IMR-90 (cell line): Measurements from ENCODE around the gene SEC16B. TPM values are rescaled to one million over a fixed set of nuclear protein-coding genes. Genes with fewer than 3 reads are reported as not detected.

Experiments
- ATAC-seq: fragments of 200-7000 bp; cut with Tn5 transposase; 2 replicates; pipeline ENCODE4 v1.9.1; 2020; ENCODE audit warnings: low read depth, mild to moderate bottlenecking, moderate library complexity
- BruUV-seq: library from RNA; stranded (reverse); fragments of 400-500 nt; replicated peaks from 2 replicates; lab custom pipeline; 2021; lab: Mats Ljungman, UMichigan
- CTCF ChIA-PET: fragments of 300-600 bp; formaldehyde crosslinking; extraction: SDS; loops from one replicate; lab custom pipeline; 2021; ENCODE audit warnings: antibody characterized with exemption; lab: Yijun Ruan, JAX
- POLR2A ChIA-PET: fragments of 300-600 bp; sonication (Branson Sonifier 250); formaldehyde crosslinking; loops from one replicate; lab custom pipeline; 2022; ENCODE audit warnings: antibody characterized with exemption; ENCODE audit not compliant: unreplicated experiment; lab: Charles Lee
- DNase-seq: peaks from one replicate; pipeline ENCODE4 v3.0.0; 2013
- H2AFZ ChIP-seq: replicated peaks from 2 replicates; pipeline ENCODE3; 2013; ENCODE audit warnings: low read length, mild to moderate bottlenecking; ENCODE audit not compliant: poor library complexity
- H2AK5ac ChIP-seq: 2 replicates; pipeline ENCODE4 v1.6.1; 2013; ENCODE audit warnings: low read depth, low read length, inconsistent platforms
- H2AK9ac ChIP-seq: replicated peaks from 2 replicates; pipeline ENCODE3; 2013; ENCODE audit warnings: mild to moderate bottlenecking, low read depth, low read length, moderate library complexity; ENCODE audit not compliant: poor library complexity
- H2BK120ac ChIP-seq: 2 replicates; pipeline ENCODE4 v1.6.1; 2013; ENCODE audit warnings: low read depth, low read length, inconsistent platforms
- H2BK15ac ChIP-seq: 3 replicates; pipeline ENCODE4 v1.6.1; 2013; ENCODE audit warnings: low read depth, low read length, inconsistent platforms
- H2BK20ac ChIP-seq: 2 replicates; pipeline ENCODE4 v1.6.1; 2013; ENCODE audit warnings: low read depth, mild to moderate bottlenecking, inconsistent platforms, low read length, moderate library complexity
- H2BK5ac ChIP-seq: 2 replicates; pipeline ENCODE4 v1.6.1; 2013; ENCODE audit warnings: mild to moderate bottlenecking, low read depth, low read length, inconsistent platforms; ENCODE audit not compliant: poor library complexity, severe bottlenecking
- H3K14ac ChIP-seq: replicated peaks from 2 replicates; pipeline ENCODE4 v1.6.1; 2013; ENCODE audit warnings: low read depth, low read length, inconsistent platforms
- H3K18ac ChIP-seq: 2 replicates; pipeline ENCODE4 v1.6.1; 2013; ENCODE audit warnings: low read depth, low read length, control low read depth
- H3K23ac ChIP-seq: 2 replicates; pipeline ENCODE4 v1.6.1; 2013; ENCODE audit warnings: low read depth, low read length, inconsistent platforms
- H3K27ac ChIP-seq: 2 replicates; pipeline ENCODE4 v1.5.1; 2013; ENCODE audit warnings: mild to moderate bottlenecking, control low read depth, low read length; ENCODE audit not compliant: insufficient read depth
- H3K27me3 ChIP-seq: 2 replicates; pipeline ENCODE4 v1.6.1; 2013; ENCODE audit warnings: low read length; ENCODE audit not compliant: control insufficient read depth, insufficient read depth
- H3K36me3 ChIP-seq: 2 replicates; pipeline ENCODE4 v1.6.1; 2013; ENCODE audit warnings: low read length, mixed read lengths; ENCODE audit not compliant: control insufficient read depth, insufficient read depth
- H3K4ac ChIP-seq: 2 replicates; pipeline ENCODE4 v1.6.1; 2013; ENCODE audit warnings: low read depth, low read length, inconsistent platforms
- H3K4me1 ChIP-seq: 2 replicates; pipeline ENCODE4 v1.6.1; 2013; ENCODE audit warnings: low read length, mixed read lengths; ENCODE audit not compliant: control insufficient read depth, insufficient read depth
- H3K4me2 ChIP-seq: 2 replicates; pipeline ENCODE4 v1.6.1; 2013; ENCODE audit warnings: low read depth, mild to moderate bottlenecking, control low read depth, low read length, moderate library complexity
- H3K4me3 ChIP-seq: 2 replicates; pipeline ENCODE4 v1.5.1; 2013; ENCODE audit warnings: low read depth, mild to moderate bottlenecking, control low read depth, low read length, moderate library complexity; ENCODE audit not compliant: insufficient read depth
- H3K56ac ChIP-seq: 2 replicates; pipeline ENCODE4 v1.6.1; 2013; ENCODE audit warnings: low read length, inconsistent platforms; ENCODE audit not compliant: insufficient read depth; ENCODE audit errors: extremely low read depth
- H3K79me1 ChIP-seq, 2 experiments: 2 replicates each; pipeline ENCODE4 v1.6.1; 2013; ENCODE audit warnings: low read length in 2 of 2, inconsistent platforms in 1 of 2, low read depth in 1 of 2
- H3K9ac ChIP-seq: 2 replicates; pipeline ENCODE4 v1.6.1; 2013; ENCODE audit warnings: low read depth, low read length, control low read depth
- H3K9me1 ChIP-seq: 2 replicates; pipeline ENCODE4 v1.6.1; 2013; ENCODE audit warnings: low read length, inconsistent platforms; ENCODE audit not compliant: insufficient read depth
- H3K9me3 ChIP-seq: 2 replicates; pipeline ENCODE4 v1.6.1; 2013; ENCODE audit warnings: low read length; ENCODE audit not compliant: control insufficient read depth, insufficient read depth
- H4K20me1 ChIP-seq: 2 replicates; pipeline ENCODE4 v1.6.1; 2013; ENCODE audit warnings: low read length, inconsistent platforms; ENCODE audit not compliant: insufficient read depth
- H4K5ac ChIP-seq: 2 replicates; pipeline ENCODE4 v1.6.1; 2013; ENCODE audit warnings: mild to moderate bottlenecking, low read depth, low read length, control low read depth
- H4K8ac ChIP-seq, 2 experiments: 2 replicates each; pipeline ENCODE4 v1.6.1; 2013; ENCODE audit warnings: low read depth in 2 of 2, low read length in 2 of 2, control low read depth in 1 of 2, inconsistent platforms in 1 of 2
- H4K91ac ChIP-seq: 2 replicates; pipeline ENCODE4 v1.6.1; 2013; ENCODE audit warnings: low read depth, low read length, inconsistent platforms; ENCODE audit not compliant: insufficient read depth
- BHLHE40 ChIP-seq: fragments of 150-350 bp; IDR thresholded peaks from 2 replicates; pipeline ENCODE4 v1.6.1; 2016; ENCODE audit warnings: mild to moderate bottlenecking, low read depth, low read length
- CEBPB ChIP-seq: IDR thresholded peaks from 2 replicates; pipeline ENCODE4 v1.6.1; 2012; ENCODE audit warnings: low read depth, low read length, improper control_type of control experiment
- CHD1 ChIP-seq: IDR thresholded peaks from 2 replicates; pipeline ENCODE4 v1.6.1; 2012; ENCODE audit warnings: low read depth, low read length, improper control_type of control experiment
- FOS ChIP-seq: fragments of 150-350 bp; IDR thresholded peaks from 2 replicates; pipeline ENCODE4 v1.6.1; 2016; ENCODE audit warnings: low read depth, low read length
- MAZ ChIP-seq: IDR thresholded peaks from 2 replicates; pipeline ENCODE4 v1.6.1; 2012; ENCODE audit warnings: low read depth, mild to moderate bottlenecking, low read length, improper control_type of control experiment, moderate library complexity, borderline replicate concordance
- MXI1 ChIP-seq: IDR thresholded peaks from 2 replicates; pipeline ENCODE4 v1.6.1; 2012; ENCODE audit warnings: low read depth, mild to moderate bottlenecking, low read length, moderate library complexity, borderline replicate concordance
- POLR2A ChIP-seq: IDR thresholded peaks from 2 replicates; pipeline ENCODE4 v1.6.1; 2012; ENCODE audit warnings: mild to moderate bottlenecking, low read depth, low read length
- RAD21 ChIP-seq: IDR thresholded peaks from 2 replicates; pipeline ENCODE4 v1.6.1; 2012; ENCODE audit warnings: low read length, improper control_type of control experiment
- RCOR1 ChIP-seq: IDR thresholded peaks from 2 replicates; pipeline ENCODE4 v1.6.1; 2012; ENCODE audit warnings: mild to moderate bottlenecking, low read length, improper control_type of control experiment; ENCODE audit not compliant: insufficient replicate concordance
- SMC3 ChIP-seq: fragments of 150-350 bp; IDR thresholded peaks from 2 replicates; pipeline ENCODE4 v1.6.1; 2016; ENCODE audit warnings: low read depth, mild to moderate bottlenecking, antibody characterized with exemption, low read length, moderate library complexity
- WGBS, 2 experiments: methylation state at CpG; one replicate each; pipeline versions ENCODE4 v1.1.5 to v1.1.7; 2013; ENCODE audit warnings: missing lambda C conversion rate in 2 of 2; ENCODE audit not compliant: insufficient read length in 1 of 2; ENCODE audit errors: extremely low coverage in 2 of 2; 5-methylcytosine and 5-hydroxymethylcytosine counted together
- dilution Hi-C: fragments of 300-500 bp; cut with HindIII; formaldehyde crosslinking; loops from one replicate; pipeline ENCODE4 v1.14.3; 2018; ENCODE audit warnings: low sequenced_read_pairs; ENCODE audit not compliant: unreplicated experiment
- in situ Hi-C: fragments of 300-500 bp; cut with MboI; formaldehyde crosslinking; loops from 3 replicates; pipeline ENCODE4 v1.14.3; 2019; ENCODE audit warnings: low sequenced_read_pairs, inconsistent platforms, mixed read lengths
- intact Hi-C: fragments of 100-400 bp; cut with micrococcal nuclease; formaldehyde crosslinking; loops from 2 replicates; pipeline ENCODE4 v1.10.0; 2022
- polyA plus RNA-seq, 3 experiments: library from polyadenylated mRNA; depleted of rRNA; stranded (reverse); fragments of >200 nt; gene quantifications; 2 replicates each; pipeline ENCODE4 v1.2.3, GENCODE V29; 2012; ENCODE audit warnings: low replicate concordance in 1 of 3
- total RNA-seq: library from RNA; depleted of rRNA; stranded (reverse); fragments of >200 nt; gene quantifications from 2 replicates; pipeline ENCODE4 v1.2.3, GENCODE V29; 2012
- TF ChIP-seq, protein P1 (sequence below): conservative IDR thresholded peaks from 2 replicates; pipeline ENCODE4 v1.5.1; 2012; ENCODE audit warnings: mild to moderate bottlenecking, low read depth, low read length, improper control_type of control experiment
- TF ChIP-seq, protein P2 (sequence below): fragments of 150-350 bp; IDR thresholded peaks from 2 replicates; pipeline ENCODE4 v1.6.1; 2017; ENCODE audit warnings: mild to moderate bottlenecking, antibody characterized with exemption, low read length, low read depth
- TF ChIP-seq, protein P3 (sequence below): fragments of 150-350 bp; IDR thresholded peaks from 2 replicates; pipeline ENCODE4 v1.6.1; 2016; ENCODE audit warnings: low read depth, mild to moderate bottlenecking, low read length, moderate library complexity, borderline replicate concordance

The SEC16B gene
- total and polyA plus RNA-seq, 2 of the 4 experiments (the other 2 are of a cell fraction): 4.3 TPM

DNA sequence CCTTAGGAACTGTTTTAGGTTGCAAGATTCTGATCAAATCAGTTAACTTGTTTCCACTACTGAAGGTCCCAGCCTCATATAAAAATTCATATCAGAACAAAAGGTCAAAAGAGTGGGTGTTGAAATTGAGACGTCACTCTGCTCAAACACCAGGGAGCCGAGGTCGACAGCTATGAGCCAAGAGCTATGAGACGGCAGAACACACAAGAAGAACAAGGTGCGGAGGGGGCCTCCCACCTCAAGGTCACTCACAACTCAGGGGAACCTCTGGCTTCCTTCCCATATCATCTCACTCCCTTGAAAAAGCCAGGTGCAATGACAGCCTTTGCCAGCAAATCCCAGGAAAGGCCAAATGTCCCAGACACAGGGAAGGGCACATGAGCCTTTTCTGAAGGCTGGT is 749 bp downstream of the SEC16B start:
- Histone ChIP-seq H2BK20ac (no peak overlapping the region), H3K27me3 (no peaks in the 10 kb centered on the region), H2BK15ac (no peak overlapping the region), H4K8ac (no peak overlapping the region), H3K23ac (no peak overlapping the region), H3K36me3 (no peaks in the 10 kb centered on the region), H3K9me1 (no peaks in the 10 kb centered on the region), H3K9me3 (no peaks in the 10 kb centered on the region), H3K27ac (no peak overlapping the region), H4K20me1 (no peaks in the 10 kb centered on the region), H3K4ac (no peak overlapping the region), H3K9ac (no peak overlapping the region), H3K14ac (no peak overlapping the region), H4K91ac (no peak overlapping the region), H3K4me3 (no peak overlapping the region), H4K5ac (no peak overlapping the region), H2AFZ (no peak overlapping the region), H2BK120ac (no peak overlapping the region), H2AK9ac (no peak overlapping the region), H3K4me1 (peaks cover 6% of the 10 kb centered on the region), H2AK5ac (no peak overlapping the region), H3K18ac (no peak overlapping the region), H2BK5ac (no peak overlapping the region), H3K79me1 (no peaks in the 10 kb centered on the region), H3K4me2 (no peak overlapping the region), H3K56ac (no peak overlapping the region)
- dilution Hi-C loops (no loop called here), intact Hi-C loops (no loop called here), in situ Hi-C loops (no loop called here)
- no CpG with 5 or more reads among the region's 5 CpGs for WGBS, 2 experiments
- ATAC-seq (no peak), DNase-seq (no peak)
- TF ChIP-seq BHLHE40: no peak
- no peak for TF ChIP-seq RCOR1
- no peak for TF ChIP-seq SMC3
- no peak for TF ChIP-seq CHD1
- TF ChIP-seq FOS: no peak
- TF ChIP-seq, protein P1, sequence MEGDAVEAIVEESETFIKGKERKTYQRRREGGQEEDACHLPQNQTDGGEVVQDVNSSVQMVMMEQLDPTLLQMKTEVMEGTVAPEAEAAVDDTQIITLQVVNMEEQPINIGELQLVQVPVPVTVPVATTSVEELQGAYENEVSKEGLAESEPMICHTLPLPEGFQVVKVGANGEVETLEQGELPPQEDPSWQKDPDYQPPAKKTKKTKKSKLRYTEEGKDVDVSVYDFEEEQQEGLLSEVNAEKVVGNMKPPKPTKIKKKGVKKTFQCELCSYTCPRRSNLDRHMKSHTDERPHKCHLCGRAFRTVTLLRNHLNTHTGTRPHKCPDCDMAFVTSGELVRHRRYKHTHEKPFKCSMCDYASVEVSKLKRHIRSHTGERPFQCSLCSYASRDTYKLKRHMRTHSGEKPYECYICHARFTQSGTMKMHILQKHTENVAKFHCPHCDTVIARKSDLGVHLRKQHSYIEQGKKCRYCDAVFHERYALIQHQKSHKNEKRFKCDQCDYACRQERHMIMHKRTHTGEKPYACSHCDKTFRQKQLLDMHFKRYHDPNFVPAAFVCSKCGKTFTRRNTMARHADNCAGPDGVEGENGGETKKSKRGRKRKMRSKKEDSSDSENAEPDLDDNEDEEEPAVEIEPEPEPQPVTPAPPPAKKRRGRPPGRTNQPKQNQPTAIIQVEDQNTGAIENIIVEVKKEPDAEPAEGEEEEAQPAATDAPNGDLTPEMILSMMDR: no peak
- TF ChIP-seq RAD21: no peak
- no peak for TF ChIP-seq POLR2A
- TF ChIP-seq MAZ: no peak
- TF ChIP-seq, protein P2, sequence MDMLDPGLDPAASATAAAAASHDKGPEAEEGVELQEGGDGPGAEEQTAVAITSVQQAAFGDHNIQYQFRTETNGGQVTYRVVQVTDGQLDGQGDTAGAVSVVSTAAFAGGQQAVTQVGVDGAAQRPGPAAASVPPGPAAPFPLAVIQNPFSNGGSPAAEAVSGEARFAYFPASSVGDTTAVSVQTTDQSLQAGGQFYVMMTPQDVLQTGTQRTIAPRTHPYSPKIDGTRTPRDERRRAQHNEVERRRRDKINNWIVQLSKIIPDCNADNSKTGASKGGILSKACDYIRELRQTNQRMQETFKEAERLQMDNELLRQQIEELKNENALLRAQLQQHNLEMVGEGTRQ: no peak
- no peak for TF ChIP-seq MXI1
- TF ChIP-seq, protein P3, sequence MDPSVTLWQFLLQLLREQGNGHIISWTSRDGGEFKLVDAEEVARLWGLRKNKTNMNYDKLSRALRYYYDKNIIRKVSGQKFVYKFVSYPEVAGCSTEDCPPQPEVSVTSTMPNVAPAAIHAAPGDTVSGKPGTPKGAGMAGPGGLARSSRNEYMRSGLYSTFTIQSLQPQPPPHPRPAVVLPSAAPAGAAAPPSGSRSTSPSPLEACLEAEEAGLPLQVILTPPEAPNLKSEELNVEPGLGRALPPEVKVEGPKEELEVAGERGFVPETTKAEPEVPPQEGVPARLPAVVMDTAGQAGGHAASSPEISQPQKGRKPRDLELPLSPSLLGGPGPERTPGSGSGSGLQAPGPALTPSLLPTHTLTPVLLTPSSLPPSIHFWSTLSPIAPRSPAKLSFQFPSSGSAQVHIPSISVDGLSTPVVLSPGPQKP: no peak
- no peak for TF ChIP-seq CEBPB
- CTCF ChIA-PET: no interaction called here
- BruUV-seq: no TSS peak
- POLR2A ChIA-PET: no interaction called here
